Duodenal mucosa (tissue), 2 donors: ENCODE measurements around the gene BCO2.
A peak's percentile ranks its signal among the peaks of the same experiment; 100 is the strongest.

Source experiments
- H3K27ac ChIP-seq: one replicate; pipeline ENCODE4 v1.7.0; 2013; ENCODE audit warnings: low read depth, low read length
- H3K27me3 ChIP-seq, 2 donors: one replicate each; pipeline ENCODE4 v1.7.0; 2013; ENCODE audit warnings: low read length in 2 of 2, control low read depth in 1 of 2; ENCODE audit not compliant: insufficient read depth in 2 of 2, control insufficient read depth in 1 of 2
- H3K36me3 ChIP-seq, 2 donors: one replicate each; pipeline ENCODE4 v1.7.0; 2013; ENCODE audit warnings: low read length in 2 of 2, control low read depth in 1 of 2; ENCODE audit not compliant: insufficient read depth in 2 of 2, control insufficient read depth in 1 of 2
- H3K4me1 ChIP-seq, 2 donors: one replicate each; pipeline ENCODE4 v1.7.0; 2013; ENCODE audit warnings: low read length in 2 of 2, control low read depth in 1 of 2; ENCODE audit not compliant: insufficient read depth in 2 of 2, control insufficient read depth in 1 of 2
- H3K4me3 ChIP-seq, 2 donors: one replicate each; pipeline ENCODE4 v1.7.0; 2013; ENCODE audit warnings: low read length in 2 of 2, low read depth in 1 of 2
- H3K9ac ChIP-seq, 2 donors: one replicate each; pipeline ENCODE4 v1.7.0; 2013; ENCODE audit warnings: low read length in 2 of 2, low read depth in 1 of 2
- H3K9me3 ChIP-seq, 2 donors: one replicate each; pipeline ENCODE4 v1.7.0; 2013; ENCODE audit warnings: low read length in 2 of 2, control low read depth in 1 of 2; ENCODE audit not compliant: control insufficient read depth in 1 of 2

The BCO2 gene

GRCh38 chr11:112174789-112175598, at the start of gene BCO2:
Gene BCO2, plus strand, starts transcription at chr11:112175512. Its CDS starts 90 bp downstream, at chr11:112175602.
- Histone ChIP-seq H3K9me3 (no peaks in the 10 kb centered on the region), H3K4me3 (peak within 1 kb of the TSS; percentile 57 to 64), H3K27me3 (no peaks in the 10 kb centered on the region), H3K36me3 (no peaks in the 10 kb centered on the region), H3K4me1 (peaks cover 6 to 11% of the 10 kb centered on the region in 2 donors), H3K27ac (no peak within 1 kb of the TSS), H3K9ac (peak within 1 kb of the TSS; percentile 27 to 38)

GRCh38 chr11:112127056-112127455, 48.3 kb upstream of the BCO2 start:
- H3K27me3 ChIP-seq = no peaks in the 10 kb centered on the region
- no peak overlapping the region for H3K4me3 ChIP-seq
- no peak overlapping the region for H3K9ac ChIP-seq
- no peaks in the 10 kb centered on the region for H3K9me3 ChIP-seq
- H3K4me1 ChIP-seq = peaks cover 17 to 22% of the 10 kb centered on the region in 2 donors
- H3K27ac ChIP-seq = no peak overlapping the region
- H3K36me3 ChIP-seq = no peaks in the 10 kb centered on the region

GRCh38 chr11:112128483-112129121, 46.7 kb upstream of the BCO2 start:
- Histone ChIP-seq H3K36me3 (no peaks in the 10 kb centered on the region), H3K9ac (no peak overlapping the region), H3K27ac (no peak overlapping the region), H3K4me3 (no peak overlapping the region), H3K4me1 (peaks cover 27 to 33% of the 10 kb centered on the region in 2 donors), H3K27me3 (no peaks in the 10 kb centered on the region), H3K9me3 (no peaks in the 10 kb centered on the region)

- Histone ChIP-seq H3K27me3 (no peaks in the 10 kb centered on the region), H3K4me3 (no peak overlapping the region), H3K27ac (no peak overlapping the region), H3K9ac (no peak overlapping the region), H3K9me3 (no peaks in the 10 kb centered on the region), H3K36me3 (no peaks in the 10 kb centered on the region), H3K4me1 (peaks cover 27 to 33% of the 10 kb centered on the region in 2 donors)
Measured at GRCh38 chr11:112129656-112130055, 45.7 kb upstream of the BCO2 start.

GRCh38 chr11:112132737-112133136, 42.6 kb upstream of the BCO2 start:
- Histone ChIP-seq H3K9me3 (no peaks in the 10 kb centered on the region), H3K27me3 (no peaks in the 10 kb centered on the region), H3K4me3 (no peak overlapping the region), H3K27ac (no peak overlapping the region), H3K9ac (no peak overlapping the region), H3K36me3 (no peaks in the 10 kb centered on the region), H3K4me1 (peaks cover 27 to 33% of the 10 kb centered on the region in 2 donors)

- Histone ChIP-seq H3K4me3 (no peak overlapping the region), H3K27ac (no peak overlapping the region), H3K4me1 (peaks cover 20 to 22% of the 10 kb centered on the region in 2 donors), H3K9me3 (no peaks in the 10 kb centered on the region), H3K27me3 (no peaks in the 10 kb centered on the region), H3K9ac (no peak overlapping the region), H3K36me3 (no peaks in the 10 kb centered on the region)
Measured at GRCh38 chr11:112134473-112134872, 40.8 kb upstream of the BCO2 start.

- Histone ChIP-seq H3K4me1 (no peaks in the 10 kb centered on the region), H3K9me3 (peaks cover 0 to 6% of the 10 kb centered on the region in 2 donors), H3K4me3 (no peak overlapping the region), H3K9ac (no peak overlapping the region), H3K27me3 (no peaks in the 10 kb centered on the region), H3K36me3 (peaks cover 0 to 5% of the 10 kb centered on the region in 2 donors), H3K27ac (no peak overlapping the region)
Measured at GRCh38 chr11:112143597-112143996, 31.7 kb upstream of the BCO2 start.

- Histone ChIP-seq H3K27ac (no peak overlapping the region), H3K36me3 (peaks cover 3 to 7% of the 10 kb centered on the region in 2 donors), H3K4me3 (no peak overlapping the region), H3K9ac (no peak overlapping the region), H3K27me3 (no peaks in the 10 kb centered on the region), H3K9me3 (no peaks in the 10 kb centered on the region), H3K4me1 (no peaks in the 10 kb centered on the region)
Measured at GRCh38 chr11:112150517-112150916, 24.8 kb upstream of the BCO2 start.

- no peaks in the 10 kb centered on the region for H3K27me3 ChIP-seq
- peaks cover 5 to 10% of the 10 kb centered on the region in 2 donors for H3K4me1 ChIP-seq
- no peak overlapping the region for H3K4me3 ChIP-seq
- H3K9me3 ChIP-seq = no peaks in the 10 kb centered on the region
- H3K9ac ChIP-seq = no peak overlapping the region
- no peak overlapping the region for H3K27ac ChIP-seq
- H3K36me3 ChIP-seq = peaks cover 0 to 7% of the 10 kb centered on the region in 2 donors
Measured at GRCh38 chr11:112156153-112156955, 19.0 kb upstream of the BCO2 start.
